GM21825 (cell line): ENCODE measurements around the gene FGD2.

Experiments used
- ATAC-seq: cut with Tn5 transposase; IDR thresholded peaks from one replicate; pipeline ENCODE4 v1.9.1; 2021; ENCODE audit warnings: mild to moderate bottlenecking, moderate library complexity; ENCODE audit not compliant: unreplicated experiment

Gene FGD2, protein sequence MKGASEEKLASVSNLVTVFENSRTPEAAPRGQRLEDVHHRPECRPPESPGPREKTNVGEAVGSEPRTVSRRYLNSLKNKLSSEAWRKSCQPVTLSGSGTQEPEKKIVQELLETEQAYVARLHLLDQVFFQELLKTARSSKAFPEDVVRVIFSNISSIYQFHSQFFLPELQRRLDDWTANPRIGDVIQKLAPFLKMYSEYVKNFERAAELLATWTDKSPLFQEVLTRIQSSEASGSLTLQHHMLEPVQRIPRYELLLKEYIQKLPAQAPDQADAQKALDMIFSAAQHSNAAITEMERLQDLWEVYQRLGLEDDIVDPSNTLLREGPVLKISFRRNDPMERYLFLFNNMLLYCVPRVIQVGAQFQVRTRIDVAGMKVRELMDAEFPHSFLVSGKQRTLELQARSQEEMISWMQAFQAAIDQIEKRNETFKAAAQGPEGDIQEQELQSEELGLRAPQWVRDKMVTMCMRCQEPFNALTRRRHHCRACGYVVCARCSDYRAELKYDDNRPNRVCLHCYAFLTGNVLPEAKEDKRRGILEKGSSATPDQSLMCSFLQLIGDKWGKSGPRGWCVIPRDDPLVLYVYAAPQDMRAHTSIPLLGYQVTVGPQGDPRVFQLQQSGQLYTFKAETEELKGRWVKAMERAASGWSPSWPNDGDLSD

DNA sequence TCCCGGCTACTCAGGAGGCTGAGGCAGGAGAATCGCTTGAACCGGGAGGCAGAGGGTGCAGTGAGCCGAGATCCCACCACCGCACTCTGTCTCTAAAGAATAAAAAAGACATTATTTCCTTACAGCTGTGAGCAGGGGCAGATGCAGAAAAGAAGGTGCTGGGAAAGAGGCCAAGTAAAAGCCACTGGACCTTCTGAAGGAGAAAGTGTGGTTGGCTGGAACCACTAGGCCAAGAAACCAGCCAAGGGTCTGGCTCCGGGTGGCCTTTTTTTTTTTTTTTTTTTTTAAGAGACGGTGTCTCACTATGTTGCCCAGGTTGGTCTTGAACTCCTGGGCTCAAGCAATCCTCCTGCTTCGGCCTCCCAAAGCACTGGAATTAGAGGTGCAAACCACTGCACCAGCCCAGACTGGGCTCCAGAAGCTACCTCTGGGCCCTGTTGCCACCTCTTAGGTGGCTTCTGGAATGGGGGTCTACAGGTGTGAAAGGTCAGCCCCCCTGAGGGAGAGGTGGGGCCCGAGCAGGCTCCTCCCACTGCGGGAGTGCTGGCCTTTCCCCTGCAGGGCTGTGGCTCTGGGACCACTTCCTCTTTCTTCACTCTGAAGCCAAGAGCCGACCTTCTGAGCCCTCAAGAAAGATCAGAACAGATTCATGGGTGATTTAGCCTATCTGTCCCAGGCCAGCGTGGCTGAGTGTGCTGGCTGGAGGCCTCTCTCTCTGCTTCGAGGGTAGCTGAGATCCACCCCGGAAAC, at the start of gene FGD2:
FGD2 (plus strand) TSS at position 595 of the 750 bp plus-strand sequence. CDS start 163 bp downstream, outside the sequence.
- peak; percentile 66 for ATAC-seq

DNA sequence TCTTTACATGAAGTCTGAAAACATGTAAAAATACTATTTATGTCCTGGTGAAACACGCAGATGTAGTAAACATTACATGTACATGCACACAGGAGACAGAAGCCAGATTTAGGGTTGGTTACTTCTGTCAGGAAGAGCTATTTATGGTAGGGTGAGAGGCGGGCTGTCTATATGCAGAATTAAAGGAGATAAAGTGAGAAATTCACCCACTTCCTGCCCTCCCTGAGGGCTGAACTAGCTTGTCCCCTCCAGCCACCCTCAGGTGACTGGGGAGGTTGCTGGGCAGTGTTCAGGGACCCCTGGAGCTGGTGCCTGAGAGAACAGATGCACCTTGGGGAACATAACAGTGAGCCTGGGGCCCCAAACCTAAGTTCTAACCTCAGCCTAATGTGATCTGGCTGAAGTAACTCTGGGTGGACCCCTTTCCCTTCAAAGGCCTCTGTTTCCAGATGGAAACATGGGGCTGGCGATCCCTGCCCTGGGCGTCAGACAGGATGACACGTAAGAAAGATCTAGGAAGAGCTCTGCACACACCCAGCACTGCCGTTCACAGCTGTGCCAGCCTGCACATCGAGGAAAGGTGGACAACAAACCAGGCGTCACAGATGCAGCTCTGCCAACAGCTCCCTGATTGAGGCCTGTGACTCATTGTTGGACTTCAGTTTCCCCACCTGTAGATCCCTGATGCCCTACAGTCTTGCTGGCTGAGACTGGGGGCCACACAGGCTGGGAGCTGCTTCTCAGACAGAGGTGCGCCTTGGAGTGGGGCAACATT, 49.6 kb upstream of the FGD2 start:
- ATAC-seq: no peak

DNA sequence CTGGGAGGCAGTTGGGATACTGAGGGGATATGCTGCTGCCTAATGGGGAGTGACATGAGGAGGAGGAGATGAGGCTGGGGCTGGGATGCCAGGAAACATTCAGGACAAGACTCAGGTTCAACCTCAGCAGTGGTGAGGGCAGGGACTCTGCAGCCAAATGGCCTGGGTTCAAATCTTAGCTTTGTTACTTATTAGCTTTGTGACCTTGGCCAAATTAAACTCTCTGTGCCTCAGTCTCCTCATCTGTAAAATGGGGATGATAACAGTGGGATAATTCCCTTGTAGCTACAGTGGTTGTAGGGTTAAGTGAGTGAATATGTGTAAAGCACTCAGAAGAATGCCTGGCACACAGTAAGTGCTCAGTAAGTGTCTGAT, 49.0 kb upstream of the FGD2 start:
- ATAC-seq: no peak

GRCh38 chr6:36957773-36958271, 47.6 kb upstream of the FGD2 start:
- no peak for ATAC-seq

DNA sequence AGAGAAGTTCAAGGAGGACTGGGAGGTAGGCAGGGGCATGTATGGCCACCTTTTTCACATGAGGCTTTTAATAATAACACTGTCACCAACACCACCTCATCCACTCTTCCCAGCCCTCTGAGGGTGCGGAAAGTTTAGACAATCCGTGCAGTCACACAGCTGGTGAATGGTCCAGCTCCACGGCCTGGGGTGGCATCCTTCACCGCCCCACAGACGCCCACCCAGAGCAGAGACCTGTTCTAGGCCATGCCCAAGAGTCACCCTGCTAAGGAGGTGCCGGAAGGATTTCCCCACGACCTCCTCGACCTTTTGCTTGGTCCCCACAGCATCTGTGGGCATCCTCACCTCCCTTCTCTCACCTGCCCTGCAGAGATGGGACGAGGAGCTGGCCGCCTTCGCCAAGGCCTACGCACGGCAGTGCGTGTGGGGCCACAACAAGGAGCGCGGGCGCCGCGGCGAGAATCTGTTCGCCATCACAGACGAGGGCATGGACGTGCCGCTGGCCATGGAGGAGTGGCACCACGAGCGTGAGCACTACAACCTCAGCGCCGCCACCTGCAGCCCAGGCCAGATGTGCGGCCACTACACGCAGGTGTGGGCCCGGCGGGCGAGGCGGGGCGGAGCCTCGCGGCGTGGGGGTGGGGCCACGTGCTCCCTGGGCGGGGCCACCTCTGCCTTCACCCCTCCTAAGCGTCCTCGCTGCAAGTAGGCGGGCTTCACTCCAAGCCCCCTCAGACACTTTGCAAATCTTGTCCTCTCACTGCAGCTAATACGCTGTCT, 46.5 kb upstream of the FGD2 start:
- ATAC-seq: no peak

- ATAC-seq: no peak
These were observed 45.8 kb upstream of the FGD2 start for GRCh38 chr6:36959555-36960250.

DNA sequence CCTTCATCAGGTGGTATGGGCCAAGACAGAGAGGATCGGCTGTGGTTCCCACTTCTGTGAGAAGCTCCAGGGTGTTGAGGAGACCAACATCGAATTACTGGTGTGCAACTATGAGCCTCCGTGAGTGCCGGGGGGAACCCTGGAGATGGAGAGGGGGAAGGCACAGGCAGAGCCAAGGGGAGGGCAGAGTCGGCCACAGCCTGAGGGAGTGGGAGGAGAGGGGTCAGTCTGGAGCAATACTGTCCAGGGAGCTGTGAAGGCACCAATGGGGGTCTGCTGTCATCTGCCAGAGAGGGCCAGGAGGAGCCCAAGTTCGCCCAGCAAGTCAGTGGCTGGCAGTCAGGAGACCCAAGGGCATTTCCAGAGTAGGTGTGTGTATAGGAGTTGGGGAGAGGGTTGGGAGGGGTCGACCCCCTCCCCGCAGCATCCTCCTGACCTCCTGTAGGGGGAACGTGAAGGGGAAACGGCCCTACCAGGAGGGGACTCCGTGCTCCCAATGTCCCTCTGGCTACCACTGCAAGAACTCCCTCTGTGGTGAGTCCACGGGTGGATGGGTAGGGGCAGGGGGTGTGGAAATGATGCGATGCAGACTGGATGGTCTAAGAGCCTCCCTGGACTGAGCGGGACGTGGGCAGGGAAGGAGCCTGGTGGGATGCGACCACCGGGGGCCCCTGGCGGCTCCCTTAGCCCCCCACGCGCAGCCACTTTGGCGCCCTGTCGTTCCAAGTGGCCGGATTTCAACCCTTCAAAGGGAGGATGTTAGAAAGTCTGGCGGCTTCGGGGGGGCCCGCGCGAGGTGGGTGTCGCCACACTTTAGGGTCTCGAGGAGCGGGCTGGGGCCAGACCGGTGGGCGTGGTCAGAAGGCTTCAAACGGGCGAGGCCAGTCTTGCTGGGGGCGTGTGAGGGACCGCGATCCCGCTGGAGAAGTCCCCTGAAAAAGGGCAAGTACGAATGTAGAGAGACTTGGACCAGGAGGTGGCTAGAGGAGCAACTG, 43.7 kb upstream of the FGD2 start:
- ATAC-seq: no peak

DNA sequence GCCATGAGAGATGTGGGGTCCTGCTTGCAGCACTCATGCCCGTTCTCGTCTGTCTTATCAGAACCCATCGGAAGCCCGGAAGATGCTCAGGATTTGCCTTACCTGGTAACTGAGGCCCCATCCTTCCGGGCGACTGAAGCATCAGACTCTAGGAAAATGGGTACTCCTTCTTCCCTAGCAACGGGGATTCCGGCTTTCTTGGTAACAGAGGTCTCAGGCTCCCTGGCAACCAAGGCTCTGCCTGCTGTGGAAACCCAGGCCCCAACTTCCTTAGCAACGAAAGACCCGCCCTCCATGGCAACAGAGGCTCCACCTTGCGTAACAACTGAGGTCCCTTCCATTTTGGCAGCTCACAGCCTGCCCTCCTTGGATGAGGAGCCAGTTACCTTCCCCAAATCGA, 42.6 kb upstream of the FGD2 start:
- ATAC-seq: no peak

GRCh38 chr6:36963451-36964290, 41.8 kb upstream of the FGD2 start:
- ATAC-seq: no peak

GRCh38 chr6:36964349-36964748, 41.1 kb upstream of the FGD2 start:
- no peak for ATAC-seq

GRCh38 chr6:36964908-36965307, 40.5 kb upstream of the FGD2 start:
- ATAC-seq: no peak

DNA sequence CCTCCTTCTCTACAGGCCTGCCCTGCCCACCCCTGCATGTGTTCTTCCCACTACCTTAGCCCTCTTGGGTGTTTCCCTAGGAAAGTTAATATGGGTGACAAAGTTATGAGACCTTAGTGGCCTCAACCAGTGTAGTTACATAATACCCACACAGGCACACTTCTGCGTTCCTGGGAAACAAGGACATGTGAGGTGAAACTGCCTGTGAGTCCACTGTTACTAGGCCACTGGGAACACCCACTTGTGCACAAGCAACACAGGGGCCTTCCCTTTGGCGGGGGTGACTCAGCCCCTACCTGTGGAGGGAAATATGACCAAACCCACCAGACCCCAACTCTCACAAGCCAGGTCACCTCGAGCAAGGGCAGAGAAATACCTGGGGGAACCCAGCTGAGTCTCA, 38.2 kb upstream of the FGD2 start:
- ATAC-seq: no peak

- ATAC-seq: no peak
These were observed 37.7 kb upstream of the FGD2 start for GRCh38 chr6:36967757-36968156.

DNA sequence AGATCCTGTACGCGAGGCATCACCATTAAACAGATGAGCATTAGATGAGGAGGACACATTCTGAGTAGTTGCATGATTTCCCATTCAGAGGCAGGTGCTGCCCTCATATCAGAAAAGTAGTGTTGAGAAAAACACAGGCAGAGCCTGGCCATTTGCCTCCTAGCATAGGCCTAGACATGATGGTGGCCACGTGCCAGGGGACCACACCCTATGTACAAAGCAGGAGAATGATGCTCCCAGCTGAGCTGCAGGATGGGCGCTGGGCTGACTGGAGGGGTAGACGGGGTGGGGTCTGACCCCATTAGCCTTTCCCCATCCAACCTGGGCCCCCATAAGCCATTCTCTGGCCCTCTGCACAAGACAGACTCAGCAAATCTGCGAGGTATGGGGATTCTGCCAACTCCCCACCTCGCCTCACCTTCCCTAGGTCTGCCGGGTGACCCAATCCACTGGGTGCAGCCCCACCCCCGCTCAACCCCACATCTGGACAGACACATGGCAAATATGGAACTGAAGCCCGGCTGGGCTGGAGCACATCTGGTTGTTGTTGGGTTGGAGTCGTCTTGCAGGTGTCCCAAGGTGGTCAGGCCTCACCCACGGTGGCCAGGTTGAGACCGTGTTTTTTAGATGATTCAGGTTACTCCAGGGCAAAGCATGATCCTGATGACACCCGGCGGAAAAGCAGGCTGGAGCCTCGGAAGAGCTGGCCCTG, 37.0 kb upstream of the FGD2 start:
- ATAC-seq: no peak

- no peak for ATAC-seq
These were observed 36.2 kb upstream of the FGD2 start for GRCh38 chr6:36969240-36969691.

GRCh38 chr6:36969988-36970891, 35.2 kb upstream of the FGD2 start:
- ATAC-seq: no peak
